Activated T-helper 1 cell treated with anti-CD3 and anti-CD28 coated beads, Interleukin-12 subunit alpha, Interleukin-12 subunit beta, Interleukin-2, Interleukin-4 antibody, amounts not matched to agents 30 ng/mL and 10 ng/mL and 1 ng/mL, durations not matched to agents 14 hours and 24 hours and 36 hours (primary cell): ENCODE measurements around the gene GNL2. TPM values are rescaled to one million over a fixed set of nuclear protein-coding genes. Genes with fewer than 3 reads are reported as not detected.
"Not testable (repeated sequence)": the region's sequence is repeated elsewhere in the genome, so short reads cannot be mapped to it uniquely, and the experiment has no call there.

Source experiments
- DNase-seq: peaks from one replicate; pipeline ENCODE4 v3.0.0; 2021; ENCODE audit warnings: low spot score
- H3K27ac Mint-ChIP-seq: one replicate; pipeline ENCODE4 v1.8.0; 2021; ENCODE audit warnings: mild to moderate bottlenecking, mixed read lengths
- H3K27me3 Mint-ChIP-seq: one replicate; pipeline ENCODE4 v1.8.0; 2022; ENCODE audit warnings: mild to moderate bottlenecking, moderate library complexity, mixed read lengths; ENCODE audit not compliant: insufficient read depth
- H3K36me3 Mint-ChIP-seq: one replicate; pipeline ENCODE4 v1.8.0; 2021; ENCODE audit warnings: low read depth, mixed read lengths
- H3K4me1 Mint-ChIP-seq: one replicate; pipeline ENCODE4 v1.8.0; 2021; ENCODE audit warnings: low read depth, mixed read lengths
- H3K4me3 Mint-ChIP-seq: one replicate; pipeline ENCODE4 v1.8.0; 2021; ENCODE audit warnings: mild to moderate bottlenecking, moderate library complexity, mixed read lengths
- H3K9me3 Mint-ChIP-seq: one replicate; pipeline ENCODE4 v1.8.0; 2021; ENCODE audit warnings: mixed read lengths
- intact Hi-C: fragments of 100-400 bp; cut with micrococcal nuclease; formaldehyde crosslinking; loops from one replicate; pipeline ENCODE4 v1.15.1; 2024
- total RNA-seq: library from RNA; stranded (reverse); gene quantifications from 2 replicates; pipeline ENCODE4 v1.2.3, GENCODE V29; 2022

Gene GNL2
- total RNA-seq, 1 donor from 2014 or later = 108 TPM

- H3K27me3 Mint-ChIP-seq = peaks cover 19% of the 10 kb centered on the region
- no peaks in the 10 kb centered on the region for H3K4me1 Mint-ChIP-seq
- intact Hi-C loops = loop anchor here (1.0 kb wide), 1 partner anchor 79 kb away; no protein-coding TSS in a partner anchor
- H3K27ac Mint-ChIP-seq = no peak overlapping the region
- H3K4me3 Mint-ChIP-seq = no peak overlapping the region
- DNase-seq = peak; percentile 5
- H3K9me3 Mint-ChIP-seq = no peaks in the 10 kb centered on the region
- no peaks in the 10 kb centered on the region for H3K36me3 Mint-ChIP-seq
These were observed 7.3 kb upstream of the GNL2 start for GRCh38 chr1:37602750-37603694.

GRCh38 chr1:37601441-37601840 is 5.7 kb upstream of the GNL2 start:
- intact Hi-C loops = no loop called here

DNA sequence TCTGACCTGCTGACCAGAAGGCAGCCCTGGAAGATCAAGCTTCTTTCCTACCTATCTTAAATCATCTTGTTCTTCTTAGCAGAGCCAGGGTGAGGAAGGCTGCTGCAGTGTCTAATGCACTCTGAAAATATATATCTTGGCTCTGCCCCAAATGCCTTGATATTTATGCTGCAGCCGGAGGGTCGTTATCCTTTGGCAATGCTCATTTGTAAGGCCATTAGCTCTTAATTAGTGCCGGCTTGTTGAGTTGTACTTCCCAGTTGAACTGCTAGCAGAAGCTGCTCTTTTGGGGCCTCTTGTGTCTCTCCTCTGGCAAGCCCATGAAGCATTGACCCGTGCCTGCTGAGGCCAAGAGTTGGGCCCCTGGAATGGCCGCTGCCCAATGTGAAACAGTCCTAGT is 4.2 kb upstream of the GNL2 start:
- peaks cover 21% of the 10 kb centered on the region for H3K27me3 Mint-ChIP-seq
- peaks cover 11% of the 10 kb centered on the region for H3K4me1 Mint-ChIP-seq
- intact Hi-C loops = loop anchor here (5.0 kb wide), 1 partner anchor 1718 kb away; the partner anchor contains the start of gene AGO1

More at GRCh38 chr1:37601441-37601840, 5.7 kb upstream of the GNL2 start:
- no peak for DNase-seq
- no peaks in the 10 kb centered on the region for H3K36me3 Mint-ChIP-seq
- no peak overlapping the region for H3K27ac Mint-ChIP-seq
- H3K4me3 Mint-ChIP-seq = no peak overlapping the region
- H3K9me3 Mint-ChIP-seq = no peaks in the 10 kb centered on the region
- peaks cover 21% of the 10 kb centered on the region for H3K27me3 Mint-ChIP-seq
- H3K4me1 Mint-ChIP-seq = peaks cover 5% of the 10 kb centered on the region

DNA sequence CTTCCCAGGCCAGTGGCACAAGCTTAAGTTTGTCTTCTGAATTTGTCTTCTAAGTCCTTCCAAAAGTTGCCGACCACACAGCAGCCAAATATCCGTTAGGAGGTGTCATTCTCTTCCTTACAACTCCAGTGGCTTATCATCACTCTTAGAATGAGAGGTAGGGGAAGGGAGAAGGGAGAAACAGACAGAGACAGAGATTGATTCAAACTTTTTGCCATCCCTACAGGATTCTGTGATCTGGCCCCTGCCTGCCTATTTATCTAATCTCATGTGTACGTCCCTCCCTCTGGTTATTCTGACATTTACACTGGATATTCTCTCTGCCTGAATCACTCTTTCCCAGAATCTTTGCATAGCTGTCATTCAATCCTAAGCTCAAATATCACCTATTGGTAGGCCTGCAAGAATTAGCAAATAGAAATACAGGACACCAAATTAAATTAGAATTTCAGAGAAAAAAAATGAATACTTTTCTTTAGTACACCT is 488 bp upstream of the GNL2 start:
- Mint-ChIP-seq H3K4me1 (peaks cover 20% of the 10 kb centered on the region), H3K36me3 (peaks cover 19% of the 10 kb centered on the region)
- intact Hi-C loops = loop anchor here (1.0 to 5.0 kb wide), 6 partner anchors 42 to 1714 kb away; partner anchors contain the start of genes AGO1, CDCA8, MTF1 and SNIP1

More for the DNA sequence above, 4.2 kb upstream of the GNL2 start:
- DNase-seq = no peak
- Mint-ChIP-seq H3K27ac (no peak overlapping the region), H3K9me3 (no peaks in the 10 kb centered on the region), H3K36me3 (no peaks in the 10 kb centered on the region), H3K4me3 (no peak overlapping the region)

DNA sequence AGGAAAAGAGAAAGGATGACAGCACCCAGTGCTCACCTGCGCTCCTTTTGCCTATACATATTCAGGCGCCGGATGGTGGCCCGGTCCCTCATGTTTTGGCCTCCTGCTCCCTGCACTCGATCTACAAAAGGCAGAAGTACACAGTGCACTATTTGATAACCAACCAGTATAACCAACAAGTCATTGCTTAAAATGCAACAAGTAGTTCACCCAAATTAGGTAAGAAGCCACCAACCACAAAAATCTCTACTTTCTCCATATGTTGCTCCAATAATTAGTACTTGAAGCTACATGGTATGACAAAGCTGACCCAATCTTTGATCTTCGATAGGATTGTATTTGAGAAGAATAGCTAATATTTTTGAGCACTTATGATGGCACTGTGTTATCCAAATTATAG is 2.0 kb downstream of the GNL2 start:
- peaks cover 34% of the 10 kb centered on the region for H3K36me3 Mint-ChIP-seq
- DNase-seq = no peak
- peaks cover 4% of the 10 kb centered on the region for H3K27me3 Mint-ChIP-seq
- no peaks in the 10 kb centered on the region for H3K9me3 Mint-ChIP-seq
- H3K4me1 Mint-ChIP-seq = peaks cover 20% of the 10 kb centered on the region
- H3K27ac Mint-ChIP-seq = no peak overlapping the region
- intact Hi-C loops = loop anchor here (2.0 kb wide), 2 partner anchors 19 to 211 kb away; no protein-coding TSS in a partner anchor
- peak overlapping the region; percentile 52 for H3K4me3 Mint-ChIP-seq

More for the DNA sequence above, 488 bp upstream of the GNL2 start:
- no peaks in the 10 kb centered on the region for H3K9me3 Mint-ChIP-seq
- H3K4me3 Mint-ChIP-seq = peak overlapping the region; percentile 96
- DNase-seq = no peak
- H3K27ac Mint-ChIP-seq = peak overlapping the region; percentile 90
- H3K27me3 Mint-ChIP-seq = peaks cover 7% of the 10 kb centered on the region

GRCh38 chr1:37588939-37589338 is 6.8 kb downstream of the GNL2 start:
- intact Hi-C loops = no loop called here
- Mint-ChIP-seq H3K9me3 (no peaks in the 10 kb centered on the region), H3K4me1 (peaks cover 4% of the 10 kb centered on the region), H3K4me3 (no peak overlapping the region), H3K36me3 (peaks cover 51% of the 10 kb centered on the region), H3K27ac (no peak overlapping the region), H3K27me3 (no peaks in the 10 kb centered on the region)
- no peak for DNase-seq

DNA sequence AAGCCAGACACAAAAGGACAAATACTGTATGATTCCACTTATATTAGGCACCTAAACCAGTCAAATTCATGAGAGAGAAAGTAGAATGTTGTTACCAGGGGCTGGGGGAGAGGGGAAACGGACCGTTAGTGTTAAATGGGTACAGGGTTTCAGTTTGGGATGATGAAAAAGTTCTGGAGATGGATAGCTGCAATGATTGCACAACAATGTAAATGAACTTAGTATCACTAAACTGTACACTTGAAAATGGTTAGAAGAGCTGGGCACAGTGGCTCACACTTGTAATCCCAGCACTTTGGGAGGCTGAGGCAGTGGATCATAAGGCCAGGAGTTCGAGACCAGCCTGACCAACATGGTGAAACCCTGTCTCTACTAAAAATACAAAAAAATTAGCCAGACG is 11.2 kb downstream of the GNL2 start:
- not testable (repeated sequence) for H3K4me1 Mint-ChIP-seq

GRCh38 chr1:37575692-37576091 is 20.0 kb downstream of the GNL2 start:
- DNase-seq = no peak
- peak overlapping the region; percentile 58 for H3K4me3 Mint-ChIP-seq
- no peaks in the 10 kb centered on the region for H3K27me3 Mint-ChIP-seq
- H3K4me1 Mint-ChIP-seq = peaks cover 62% of the 10 kb centered on the region
- peak overlapping the region; percentile 89 for H3K27ac Mint-ChIP-seq
- H3K36me3 Mint-ChIP-seq = peaks cover 81% of the 10 kb centered on the region
- no peaks in the 10 kb centered on the region for H3K9me3 Mint-ChIP-seq
- intact Hi-C loops = loop anchor here (1.0 to 2.0 kb wide), 2 partner anchors 19 to 21 kb away; partner anchors contain the start of genes GNL2 and SNIP1

More for the DNA sequence above, 11.2 kb downstream of the GNL2 start:
- H3K27me3 Mint-ChIP-seq, H3K27ac Mint-ChIP-seq, H3K9me3 Mint-ChIP-seq, DNase-seq, intact Hi-C loops, H3K4me3 Mint-ChIP-seq: not testable (repeated sequence)
- peaks cover 56% of the 10 kb centered on the region for H3K36me3 Mint-ChIP-seq

- peaks cover 65% of the 10 kb centered on the region for H3K4me1 Mint-ChIP-seq
- peak overlapping the region; percentile 58 for H3K4me3 Mint-ChIP-seq
- peak overlapping the region; percentile 89 for H3K27ac Mint-ChIP-seq
- no peaks in the 10 kb centered on the region for H3K27me3 Mint-ChIP-seq
- H3K36me3 Mint-ChIP-seq = peaks cover 78% of the 10 kb centered on the region
- intact Hi-C loops = loop anchor here (1.0 to 2.0 kb wide), 2 partner anchors 20 to 21 kb away; partner anchors contain the start of genes GNL2 and SNIP1
- no peak for DNase-seq
- no peaks in the 10 kb centered on the region for H3K9me3 Mint-ChIP-seq
These were observed 20.8 kb downstream of the GNL2 start for GRCh38 chr1:37574834-37575480.

- Mint-ChIP-seq H3K9me3 (no peaks in the 10 kb centered on the region), H3K4me3 (peak overlapping the region; percentile 71), H3K4me1 (peaks cover 46% of the 10 kb centered on the region), H3K36me3 (peaks cover 82% of the 10 kb centered on the region), H3K27me3 (no peaks in the 10 kb centered on the region), H3K27ac (peak overlapping the region; percentile 78)
- intact Hi-C loops = no loop called here
- DNase-seq = no peak
These were observed 25.0 kb downstream of the GNL2 start for GRCh38 chr1:37570528-37571334.

DNA sequence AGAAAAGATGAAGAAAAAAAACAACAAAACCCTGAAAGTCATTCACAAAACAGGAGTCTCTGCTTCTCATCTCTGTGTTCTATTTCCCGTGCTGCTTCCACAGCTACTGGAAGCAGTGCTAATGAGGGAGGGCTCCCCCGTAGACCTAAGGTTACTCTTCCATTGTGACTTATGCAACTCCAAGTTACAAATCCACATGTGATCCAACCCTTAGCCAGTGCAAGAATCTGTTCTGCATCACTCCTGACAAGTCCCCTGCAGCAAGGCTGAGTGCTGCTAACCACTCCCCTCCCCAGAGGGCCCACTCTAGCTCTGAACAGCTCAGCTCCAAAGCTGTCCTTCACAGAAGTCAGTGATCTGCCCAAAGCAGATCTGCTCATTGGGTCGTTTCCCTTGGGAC is 28.7 kb downstream of the GNL2 start:
- intact Hi-C loops = no loop called here
- peaks cover 59% of the 10 kb centered on the region for H3K36me3 Mint-ChIP-seq
- no peaks in the 10 kb centered on the region for H3K27me3 Mint-ChIP-seq
- no peak for DNase-seq
- H3K27ac Mint-ChIP-seq = no peak overlapping the region
- H3K4me3 Mint-ChIP-seq = no peak overlapping the region
- peaks cover 17% of the 10 kb centered on the region for H3K4me1 Mint-ChIP-seq
- H3K9me3 Mint-ChIP-seq = no peaks in the 10 kb centered on the region

GRCh38 chr1:37564892-37565291 is 30.8 kb downstream of the GNL2 start:
- Mint-ChIP-seq H3K27me3 (no peaks in the 10 kb centered on the region), H3K36me3 (peaks cover 48% of the 10 kb centered on the region), H3K4me1 (peaks cover 15% of the 10 kb centered on the region), H3K4me3 (no peak overlapping the region), H3K27ac (no peak overlapping the region), H3K9me3 (no peaks in the 10 kb centered on the region)
- DNase-seq = no peak
- intact Hi-C loops = no loop called here
